ENCODE results near the gene TBL1X. TPM values are rescaled to one million over a fixed set of nuclear protein-coding genes. Genes with fewer than 3 reads are reported as not detected.

Gene TBL1X
- total and polyA plus RNA-seq, 10 of the 15 experiments (the other 5 are each of a cell fraction or from before 2014, with no cell fraction given): 4.4 to 26.3 (median 10.6) TPM

- TF ChIP-seq YY1 (IDR thresholded peaks at IDR 0.05; ENCODE audit: low read depth, low read length): no peak
- TF ChIP-seq CREM (IDR thresholded peaks at IDR 0.05; ENCODE audit: low read depth): 0 out of 2 replicates have a peak, but pooled peaks have one; percentile 13
- TF ChIP-seq, protein P1, sequence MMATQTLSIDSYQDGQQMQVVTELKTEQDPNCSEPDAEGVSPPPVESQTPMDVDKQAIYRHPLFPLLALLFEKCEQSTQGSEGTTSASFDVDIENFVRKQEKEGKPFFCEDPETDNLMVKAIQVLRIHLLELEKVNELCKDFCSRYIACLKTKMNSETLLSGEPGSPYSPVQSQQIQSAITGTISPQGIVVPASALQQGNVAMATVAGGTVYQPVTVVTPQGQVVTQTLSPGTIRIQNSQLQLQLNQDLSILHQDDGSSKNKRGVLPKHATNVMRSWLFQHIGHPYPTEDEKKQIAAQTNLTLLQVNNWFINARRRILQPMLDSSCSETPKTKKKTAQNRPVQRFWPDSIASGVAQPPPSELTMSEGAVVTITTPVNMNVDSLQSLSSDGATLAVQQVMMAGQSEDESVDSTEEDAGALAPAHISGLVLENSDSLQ (IDR thresholded peaks at IDR 0.05): peak; percentile 74
- TF ChIP-seq ZNF217 (IDR thresholded peaks at IDR 0.05): no peak
- no peak for TF ChIP-seq SREBF1 (IDR thresholded peaks at IDR 0.05; ENCODE audit: low read length)
- peak; percentile 66; the same call in 1 of the 2 replicates for TF ChIP-seq RAD51 (IDR thresholded peaks at IDR 0.05)
- peak; percentile 48; the same call in 1 of the 2 replicates for TF ChIP-seq ZNF687 (IDR thresholded peaks at IDR 0.05)
- no peak for TF ChIP-seq GATAD2B (conservative IDR thresholded peaks at IDR 0.05; ENCODE audit: low read depth)
- peak; percentile 87 for TF ChIP-seq NR2F1 (conservative IDR thresholded peaks at IDR 0.05)
- TF ChIP-seq, protein P2, sequence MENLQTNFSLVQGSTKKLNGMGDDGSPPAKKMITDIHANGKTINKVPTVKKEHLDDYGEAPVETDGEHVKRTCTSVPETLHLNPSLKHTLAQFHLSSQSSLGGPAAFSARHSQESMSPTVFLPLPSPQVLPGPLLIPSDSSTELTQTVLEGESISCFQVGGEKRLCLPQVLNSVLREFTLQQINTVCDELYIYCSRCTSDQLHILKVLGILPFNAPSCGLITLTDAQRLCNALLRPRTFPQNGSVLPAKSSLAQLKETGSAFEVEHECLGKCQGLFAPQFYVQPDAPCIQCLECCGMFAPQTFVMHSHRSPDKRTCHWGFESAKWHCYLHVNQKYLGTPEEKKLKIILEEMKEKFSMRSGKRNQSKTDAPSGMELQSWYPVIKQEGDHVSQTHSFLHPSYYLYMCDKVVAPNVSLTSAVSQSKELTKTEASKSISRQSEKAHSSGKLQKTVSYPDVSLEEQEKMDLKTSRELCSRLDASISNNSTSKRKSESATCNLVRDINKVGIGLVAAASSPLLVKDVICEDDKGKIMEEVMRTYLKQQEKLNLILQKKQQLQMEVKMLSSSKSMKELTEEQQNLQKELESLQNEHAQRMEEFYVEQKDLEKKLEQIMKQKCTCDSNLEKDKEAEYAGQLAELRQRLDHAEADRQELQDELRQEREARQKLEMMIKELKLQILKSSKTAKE (IDR thresholded peaks at IDR 0.05; ENCODE audit: low read depth, poor library complexity, severe bottlenecking): peak; percentile 32
- peak; percentile 96 to 98 for TF ChIP-seq BHLHE40 (IDR thresholded peaks at IDR 0.05; ENCODE audit: borderline replicate concordance in 1 of 2, low read depth in 2 of 2, low read length in 1 of 2)
- TF ChIP-seq POU2F2 (IDR thresholded peaks at IDR 0.05; ENCODE audit: borderline replicate concordance, low read depth, low read length): peak; percentile 8; the same call in 1 of the 3 replicates
- peak; percentile 59 to 70; a peak in 2 of 4 replicates for TF ChIP-seq IKZF2 (IDR thresholded peaks at IDR 0.05)
- peak; percentile 68; the same call in 1 of the 2 replicates for TF ChIP-seq ATF7 (IDR thresholded peaks at IDR 0.05; ENCODE audit: low read depth)
- no peak for TF ChIP-seq CBX3 (IDR thresholded peaks at IDR 0.05; ENCODE audit: borderline replicate concordance, low read depth)
- TF ChIP-seq ZNF384 (IDR thresholded peaks at IDR 0.05; ENCODE audit: borderline replicate concordance, low read depth, low read length): 0 out of 2 replicates have a peak, but pooled peaks have one; percentile 49
- no peak for TF ChIP-seq ZBED1 (IDR thresholded peaks at IDR 0.05; ENCODE audit: borderline replicate concordance)
- TF ChIP-seq MXI1 (IDR thresholded peaks at IDR 0.05; ENCODE audit: low read depth, low read length): peak; percentile 28; the same call in 1 of the 2 replicates
- TF ChIP-seq MTA2 (IDR thresholded peaks at IDR 0.05; ENCODE audit: low read depth): peak; percentile 96
- no peak for TF ChIP-seq NR2C2 (IDR thresholded peaks at IDR 0.05; ENCODE audit: borderline replicate concordance, control insufficient read depth, insufficient read length, low read depth)
- no peak for TF ChIP-seq FOXM1 (IDR thresholded peaks at IDR 0.05; ENCODE audit: low read depth, low read length)
- no peak for TF ChIP-seq MTA3 (IDR thresholded peaks at IDR 0.05; ENCODE audit: borderline replicate concordance, low read length)
- TF ChIP-seq MEF2B (IDR thresholded peaks at IDR 0.05; ENCODE audit: partially characterized antibody, poor library complexity, severe bottlenecking): no peak
- TF ChIP-seq ATF2 (IDR thresholded peaks at IDR 0.05; ENCODE audit: low read length): no peak
Measured at GRCh38 chrX:9644335-9644734, 179.5 kb downstream of the TBL1X start (continued).

Measured in GM12878 (cell line).